Activated CD4-positive, alpha-beta memory T cell treated with anti-CD3 and anti-CD28 coated beads for 36 hours (primary cell): Measurements from ENCODE around the gene SLC46A3. TPM values are rescaled to one million over a fixed set of nuclear protein-coding genes. Genes with fewer than 3 reads are reported as not detected.

Source experiments
- CTCF ChIA-PET: fragments of 350-600 bp; sonication (Branson Sonifier 250); formaldehyde crosslinking; loops from one replicate; lab custom pipeline; 2021; ENCODE audit warnings: antibody characterized with exemption, inconsistent platforms; lab: Charles Lee
- POLR2A ChIA-PET: fragments of 350-600 bp; sonication (Branson Sonifier 250); formaldehyde crosslinking; loops from one replicate; lab custom pipeline; 2021; ENCODE audit warnings: antibody characterized with exemption; lab: Charles Lee
- DNase-seq: peaks from one replicate; pipeline ENCODE4 v3.0.0-alpha.2; 2020
- H3K27ac Mint-ChIP-seq: one replicate; pipeline ENCODE4 v1.8.0; 2021; ENCODE audit warnings: mixed read lengths
- H3K27me3 Mint-ChIP-seq: one replicate; pipeline ENCODE4 v1.8.0; 2021; ENCODE audit warnings: mixed read lengths
- H3K36me3 Mint-ChIP-seq: one replicate; pipeline ENCODE4 v1.8.0; 2021; ENCODE audit warnings: mixed read lengths
- H3K4me1 Mint-ChIP-seq: one replicate; pipeline ENCODE4 v1.8.0; 2021; ENCODE audit warnings: low read depth, mixed read lengths
- H3K4me3 Mint-ChIP-seq: one replicate; pipeline ENCODE4 v1.8.0; 2021; ENCODE audit warnings: mild to moderate bottlenecking, mixed read lengths
- H3K9me3 Mint-ChIP-seq: one replicate; pipeline ENCODE4 v1.8.0; 2021; ENCODE audit warnings: mixed read lengths
- intact Hi-C: fragments of 100-400 bp; cut with micrococcal nuclease; formaldehyde crosslinking; loops from one replicate; pipeline ENCODE4 v1.15.1; 2023
- total RNA-seq, 2 experiments: library from RNA; stranded (reverse); gene quantifications; one replicate each; pipeline ENCODE4 v1.2.3, GENCODE V29; 2021

SLC46A3 gene
- total RNA-seq, 2 experiments from 2014 or later = 3.4 to 3.8 TPM

GRCh38 chr13:28659621-28659970 lies 59.2 kb downstream of the SLC46A3 start:
- DNase-seq = peak; percentile 22
- Mint-ChIP-seq H3K36me3 (peaks cover 28% of the 10 kb centered on the region), H3K4me1 (peaks cover 52% of the 10 kb centered on the region), H3K27ac (peak overlapping the region; percentile 98), H3K4me3 (peak overlapping the region; percentile 94), H3K27me3 (no peaks in the 10 kb centered on the region), H3K9me3 (no peaks in the 10 kb centered on the region)
- CTCF ChIA-PET = interaction anchor here (0.6 to 2.3 kb wide), 5 partner anchors 89 to 336 kb away, joined by 3 to 9 read pairs (median 3); no protein-coding TSS in a partner anchor
- intact Hi-C loops = loop anchor here (1.0 to 10.0 kb wide), 9 partner anchors 23 to 1035 kb away; partner anchors contain the start of genes LNX2, PAN3 and POLR1D
- POLR2A ChIA-PET = interaction anchor here (0.6 to 1.9 kb wide), 8 partner anchors 48 to 1529 kb away, joined by 3 to 6 read pairs (median 4); partner anchors contain the start of gene MTIF3

- CTCF ChIA-PET = interaction anchor here (0.8 to 2.3 kb wide), 5 partner anchors 90 to 335 kb away, joined by 3 to 9 read pairs (median 3); no protein-coding TSS in a partner anchor
- POLR2A ChIA-PET = interaction anchor here (0.6 to 1.9 kb wide), 10 partner anchors 9 to 1528 kb away, joined by 3 to 6 read pairs (median 4); partner anchors contain the start of genes MTIF3 and SLC46A3
- peak within 1 kb of the TSS; percentile 98 for H3K27ac Mint-ChIP-seq
Observed at GRCh38 chr13:28658796-28659620, 59.8 kb downstream of the SLC46A3 start, which contains the start of gene POMP. TSS of gene POMP (plus strand) at chr13:28659130. CDS start at chr13:28659185, 55 bp downstream.

GRCh38 chr13:28658539-28658795 lies 60.3 kb downstream of the SLC46A3 start:
- no peaks in the 10 kb centered on the region for H3K9me3 Mint-ChIP-seq
- intact Hi-C loops = loop anchor here (2.0 to 10.0 kb wide), 5 partner anchors 50 to 1034 kb away; partner anchors contain the start of genes LNX2, PAN3 and POLR1D
- no peak for DNase-seq
- CTCF ChIA-PET = interaction anchor here (1.0 to 2.3 kb wide), 2 partner anchors 242 to 335 kb away, joined by 3 to 9 read pairs; no protein-coding TSS in a partner anchor
- H3K36me3 Mint-ChIP-seq = peaks cover 24% of the 10 kb centered on the region
- H3K4me3 Mint-ChIP-seq = peak overlapping the region; percentile 94
- H3K4me1 Mint-ChIP-seq = peaks cover 49% of the 10 kb centered on the region
- H3K27me3 Mint-ChIP-seq = no peaks in the 10 kb centered on the region
- peak overlapping the region; percentile 98 for H3K27ac Mint-ChIP-seq
- POLR2A ChIA-PET = interaction anchor here (1.0 to 1.9 kb wide), 7 partner anchors 9 to 1528 kb away, joined by 3 to 6 read pairs (median 3); partner anchors contain the start of genes MTIF3 and SLC46A3

More at GRCh38 chr13:28658796-28659620, 59.8 kb downstream of the SLC46A3 start, which contains the start of gene POMP:
- Mint-ChIP-seq H3K9me3 (no peaks in the 10 kb centered on the region), H3K36me3 (peaks cover 28% of the 10 kb centered on the region), H3K4me1 (peaks cover 51% of the 10 kb centered on the region), H3K27me3 (no peaks in the 10 kb centered on the region), H3K4me3 (peak within 1 kb of the TSS; percentile 94)
- DNase-seq = peak; percentile 96
- intact Hi-C loops = loop anchor here (1.0 to 10.0 kb wide), 9 partner anchors 23 to 1034 kb away; partner anchors contain the start of genes LNX2, PAN3 and POLR1D

- H3K27me3 Mint-ChIP-seq = no peaks in the 10 kb centered on the region
- peaks cover 24% of the 10 kb centered on the region for H3K36me3 Mint-ChIP-seq
- peak overlapping the region; percentile 94 for H3K4me3 Mint-ChIP-seq
- intact Hi-C loops = loop anchor here (2.0 to 10.0 kb wide), 5 partner anchors 51 to 1033 kb away; partner anchors contain the start of genes LNX2, PAN3 and POLR1D
- POLR2A ChIA-PET = interaction anchor here (1.0 to 1.9 kb wide), 7 partner anchors 8 to 1527 kb away, joined by 3 to 6 read pairs (median 3); partner anchors contain the start of genes MTIF3 and SLC46A3
- H3K9me3 Mint-ChIP-seq = no peaks in the 10 kb centered on the region
- H3K27ac Mint-ChIP-seq = peak overlapping the region; percentile 98
- CTCF ChIA-PET = interaction anchor here (1.0 to 2.3 kb wide), 2 partner anchors 241 to 334 kb away, joined by 3 to 9 read pairs; no protein-coding TSS in a partner anchor
- H3K4me1 Mint-ChIP-seq = peaks cover 49% of the 10 kb centered on the region
- DNase-seq = no peak
Observed at GRCh38 chr13:28657784-28658538, 60.8 kb downstream of the SLC46A3 start.

GRCh38 chr13:28655561-28655960 lies 63.2 kb downstream of the SLC46A3 start:
- Mint-ChIP-seq H3K27me3 (no peaks in the 10 kb centered on the region), H3K4me3 (no peak overlapping the region), H3K36me3 (peaks cover 10% of the 10 kb centered on the region), H3K27ac (no peak overlapping the region), H3K4me1 (peaks cover 35% of the 10 kb centered on the region), H3K9me3 (no peaks in the 10 kb centered on the region)
- intact Hi-C loops = loop anchor here (5.0 to 10.0 kb wide), 2 partner anchors 472 to 1031 kb away; partner anchors contain the start of genes LNX2 and POLR1D
- CTCF ChIA-PET = interaction anchor here (0.6 to 1.0 kb wide), 2 partner anchors 14 to 141 kb away, joined by 3 read pairs; no protein-coding TSS in a partner anchor
- POLR2A ChIA-PET = no interaction called here
- DNase-seq = no peak

GRCh38 chr13:28654276-28654675 lies 64.5 kb downstream of the SLC46A3 start:
- Mint-ChIP-seq H3K9me3 (no peaks in the 10 kb centered on the region), H3K36me3 (peaks cover 10% of the 10 kb centered on the region), H3K4me1 (peaks cover 31% of the 10 kb centered on the region), H3K27ac (no peak overlapping the region), H3K4me3 (no peak overlapping the region), H3K27me3 (no peaks in the 10 kb centered on the region)
- CTCF ChIA-PET = interaction anchor here (1.1 kb wide), 1 partner anchor 18 kb away, joined by 3 read pairs; no protein-coding TSS in a partner anchor
- intact Hi-C loops = loop anchor here (10.0 kb wide), 1 partner anchor 1029 kb away; the partner anchor contains the start of genes LNX2 and POLR1D
- no peak for DNase-seq
- POLR2A ChIA-PET = no interaction called here

GRCh38 chr13:28653111-28653510 lies 65.7 kb downstream of the SLC46A3 start:
- Mint-ChIP-seq H3K4me1 (peaks cover 32% of the 10 kb centered on the region), H3K27ac (no peak overlapping the region), H3K9me3 (no peaks in the 10 kb centered on the region), H3K27me3 (no peaks in the 10 kb centered on the region), H3K4me3 (no peak overlapping the region), H3K36me3 (peaks cover 10% of the 10 kb centered on the region)
- ChIA-PET CTCF (no interaction called here), POLR2A (no interaction called here)
- no peak for DNase-seq
- intact Hi-C loops = loop anchor here (10.0 kb wide), 1 partner anchor 1028 kb away; the partner anchor contains the start of genes LNX2 and POLR1D

GRCh38 chr13:28651810-28652401 lies 66.9 kb downstream of the SLC46A3 start:
- Mint-ChIP-seq H3K4me3 (no peak overlapping the region), H3K27ac (no peak overlapping the region), H3K27me3 (no peaks in the 10 kb centered on the region), H3K4me1 (peaks cover 28% of the 10 kb centered on the region), H3K9me3 (no peaks in the 10 kb centered on the region), H3K36me3 (peaks cover 6% of the 10 kb centered on the region)
- DNase-seq = no peak
- intact Hi-C loops = loop anchor here (10.0 kb wide), 1 partner anchor 1027 kb away; the partner anchor contains the start of genes LNX2 and POLR1D
- CTCF ChIA-PET = no interaction called here
- POLR2A ChIA-PET = no interaction called here

GRCh38 chr13:28650284-28650683 lies 68.5 kb downstream of the SLC46A3 start:
- no peaks in the 10 kb centered on the region for H3K27me3 Mint-ChIP-seq
- no peaks in the 10 kb centered on the region for H3K9me3 Mint-ChIP-seq
- POLR2A ChIA-PET = interaction anchor here (1.2 kb wide), 1 partner anchor 8 kb away, joined by 3 read pairs; the partner anchor contains the start of gene POMP
- peaks cover 6% of the 10 kb centered on the region for H3K36me3 Mint-ChIP-seq
- H3K4me3 Mint-ChIP-seq = no peak overlapping the region
- no peak for DNase-seq
- no peak overlapping the region for H3K27ac Mint-ChIP-seq
- CTCF ChIA-PET = no interaction called here
- H3K4me1 Mint-ChIP-seq = peaks cover 21% of the 10 kb centered on the region
- intact Hi-C loops = loop anchor here (10.0 kb wide), 1 partner anchor 1025 kb away; the partner anchor contains the start of genes LNX2 and POLR1D
